HFF-Myc (cell line): ENCODE measurements around the gene SH3PXD2A.
"Not testable (repeated sequence)": the region's sequence is repeated elsewhere in the genome, so short reads cannot be mapped to it uniquely, and the experiment has no call there.

Experiments
- DNase-seq: peaks from one replicate; pipeline ENCODE4 v3.0.0-alpha.2; 2011; ENCODE audit warnings: low read depth; ENCODE audit errors: extremely low read depth
- H3K4me3 ChIP-seq: replicated peaks from 2 replicates; pipeline ENCODE4 v1.5.1; 2011; ENCODE audit warnings: low read depth, mild to moderate bottlenecking, control low read depth, low read length
- TF ChIP-seq, protein P1 (sequence below): IDR thresholded peaks from 2 replicates; pipeline ENCODE4 v1.5.1; 2012; ENCODE audit warnings: mild to moderate bottlenecking, low read depth, low read length, control low read depth; ENCODE audit errors: missing control alignments

Gene SH3PXD2A

DNA sequence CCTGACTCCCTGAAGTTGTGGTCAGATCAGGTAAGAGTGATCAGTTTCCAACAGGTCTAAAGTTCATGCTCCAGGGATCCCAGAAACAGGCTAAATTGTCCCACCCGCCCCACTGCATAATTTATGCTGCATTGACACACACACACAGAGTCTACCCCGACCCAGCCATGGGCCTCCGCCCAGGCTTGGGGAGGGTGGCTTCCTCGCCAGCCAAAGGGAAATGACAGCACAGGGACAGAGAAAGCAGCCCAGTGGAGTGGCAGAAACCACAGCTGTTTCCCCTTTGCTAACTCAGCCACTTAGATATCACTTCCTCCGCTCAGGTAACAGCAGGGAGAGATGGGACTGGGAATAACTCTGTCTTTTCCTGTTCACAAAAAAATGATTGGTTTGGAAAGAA, 9.4 kb downstream of the SH3PXD2A start:
- DNase-seq: no peak
- H3K4me3 ChIP-seq: no peak overlapping the region
- TF ChIP-seq, protein P1, sequence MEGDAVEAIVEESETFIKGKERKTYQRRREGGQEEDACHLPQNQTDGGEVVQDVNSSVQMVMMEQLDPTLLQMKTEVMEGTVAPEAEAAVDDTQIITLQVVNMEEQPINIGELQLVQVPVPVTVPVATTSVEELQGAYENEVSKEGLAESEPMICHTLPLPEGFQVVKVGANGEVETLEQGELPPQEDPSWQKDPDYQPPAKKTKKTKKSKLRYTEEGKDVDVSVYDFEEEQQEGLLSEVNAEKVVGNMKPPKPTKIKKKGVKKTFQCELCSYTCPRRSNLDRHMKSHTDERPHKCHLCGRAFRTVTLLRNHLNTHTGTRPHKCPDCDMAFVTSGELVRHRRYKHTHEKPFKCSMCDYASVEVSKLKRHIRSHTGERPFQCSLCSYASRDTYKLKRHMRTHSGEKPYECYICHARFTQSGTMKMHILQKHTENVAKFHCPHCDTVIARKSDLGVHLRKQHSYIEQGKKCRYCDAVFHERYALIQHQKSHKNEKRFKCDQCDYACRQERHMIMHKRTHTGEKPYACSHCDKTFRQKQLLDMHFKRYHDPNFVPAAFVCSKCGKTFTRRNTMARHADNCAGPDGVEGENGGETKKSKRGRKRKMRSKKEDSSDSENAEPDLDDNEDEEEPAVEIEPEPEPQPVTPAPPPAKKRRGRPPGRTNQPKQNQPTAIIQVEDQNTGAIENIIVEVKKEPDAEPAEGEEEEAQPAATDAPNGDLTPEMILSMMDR: no peak

DNA sequence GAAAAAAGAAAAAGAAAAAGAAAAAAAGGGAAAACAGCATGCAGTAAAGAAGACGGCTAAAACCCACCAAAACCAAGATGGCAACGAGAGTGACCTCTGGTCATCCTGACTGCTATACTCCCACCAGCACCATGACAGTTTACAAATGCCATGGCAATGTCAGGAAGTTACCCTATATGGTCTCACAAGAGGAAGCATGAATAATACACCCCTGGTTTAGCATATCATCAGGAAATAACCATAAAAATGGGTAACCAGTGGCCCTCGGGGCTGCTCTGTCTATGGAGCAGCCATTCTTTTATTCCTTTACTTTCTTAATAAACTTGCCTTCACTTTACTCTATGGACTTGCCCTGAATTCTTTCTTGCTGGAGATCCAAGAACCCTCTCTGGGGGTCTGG, 10.0 kb downstream of the SH3PXD2A start:
- not testable (repeated sequence) for DNase-seq, H3K4me3 ChIP-seq

DNA sequence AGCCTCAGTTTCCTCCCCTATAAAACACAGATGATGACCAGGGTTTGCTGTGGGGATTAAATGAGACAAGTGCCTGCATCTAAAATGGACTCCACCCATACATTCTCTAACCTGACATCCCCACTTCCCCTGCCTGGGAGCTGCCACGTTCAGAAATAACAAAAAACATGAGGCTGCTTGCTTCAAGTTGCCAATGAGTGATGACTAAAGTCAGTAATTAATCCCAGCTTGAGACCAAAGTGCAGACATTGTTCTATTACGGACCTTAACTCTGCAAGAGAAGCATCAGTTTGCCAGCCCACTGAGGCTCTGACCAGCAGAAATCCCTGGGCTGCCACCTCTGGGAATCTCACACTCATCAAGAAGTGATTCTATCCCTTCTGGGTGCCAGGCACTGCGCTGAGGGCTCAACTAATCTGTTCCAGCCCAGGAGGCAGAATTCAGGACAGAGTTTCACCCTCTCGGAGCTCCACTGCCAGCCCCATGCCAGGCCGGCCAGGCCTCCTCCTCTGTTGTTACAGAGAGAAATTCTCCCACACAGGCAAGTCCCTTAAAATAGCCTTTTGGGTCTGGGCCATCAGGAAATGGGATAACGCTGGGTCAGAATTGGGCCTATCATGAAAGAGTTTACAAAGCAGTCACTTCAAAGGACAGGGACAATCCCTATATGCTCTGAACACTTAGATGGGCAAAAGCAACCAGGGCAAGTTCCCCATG, 11.4 kb downstream of the SH3PXD2A start:
- TF ChIP-seq, protein P1: no peak
- DNase-seq: peak; percentile 64
- no peak overlapping the region for H3K4me3 ChIP-seq

DNA sequence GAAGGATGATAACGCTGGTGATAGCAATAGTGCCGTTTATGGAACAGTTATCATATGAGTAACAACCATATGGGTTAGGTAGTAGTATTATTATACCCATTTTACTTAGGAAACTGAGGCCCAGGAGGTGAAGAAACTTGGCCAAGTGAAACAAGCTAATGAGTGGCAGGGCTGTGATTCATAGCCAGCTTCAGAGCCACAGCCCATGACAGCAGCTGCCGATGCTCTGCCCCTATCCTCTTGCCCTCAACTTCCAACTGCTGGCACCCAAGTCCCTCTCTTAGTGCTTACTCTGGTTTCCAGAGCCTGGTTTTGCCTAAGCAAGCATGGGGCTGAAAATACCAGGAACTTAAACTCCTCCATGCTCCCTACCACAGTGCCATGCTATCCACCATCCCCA, 12.3 kb downstream of the SH3PXD2A start:
- H3K4me3 ChIP-seq: no peak overlapping the region
- TF ChIP-seq, protein P1: no peak
- no peak for DNase-seq

DNA sequence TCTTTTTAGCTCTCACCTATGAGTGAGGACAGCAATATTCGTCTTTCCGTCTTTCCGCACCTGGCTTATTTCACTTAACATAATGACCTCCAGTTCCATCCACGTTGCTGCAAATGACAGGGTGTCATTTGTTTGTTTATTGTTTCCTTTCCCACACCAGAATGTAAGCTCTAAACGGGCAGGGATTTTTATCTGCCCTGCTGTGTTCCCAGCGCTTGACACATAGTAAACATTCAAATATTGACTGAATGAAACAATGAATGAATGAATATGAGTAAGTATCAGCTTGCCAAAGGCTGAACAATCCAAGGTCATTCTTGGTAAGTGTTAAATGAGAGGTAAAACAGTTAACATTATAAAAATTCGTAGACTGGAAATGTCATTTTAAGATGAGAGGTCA, 12.8 kb downstream of the SH3PXD2A start:
- no peak overlapping the region for H3K4me3 ChIP-seq
- TF ChIP-seq, protein P1: no peak
- DNase-seq: no peak

DNA sequence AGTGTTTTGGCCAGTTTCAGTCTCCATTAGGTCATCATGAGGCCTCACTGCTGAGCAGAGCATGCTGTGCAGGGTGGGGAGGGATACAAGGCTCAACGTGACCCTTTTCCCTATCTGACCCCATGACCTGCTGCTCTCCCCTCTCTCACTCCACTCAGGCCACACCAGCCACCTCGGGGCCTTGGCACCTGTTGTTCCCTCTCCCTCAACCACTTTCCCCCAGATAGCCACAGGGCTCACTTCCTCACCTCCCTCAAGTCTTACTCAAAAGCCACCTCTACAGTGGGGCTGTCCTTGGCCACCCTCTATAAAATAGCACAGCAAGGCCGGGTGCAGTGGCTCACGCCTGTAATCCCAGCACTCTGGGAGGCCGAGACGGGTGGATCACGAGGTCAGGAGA, 13.9 kb downstream of the SH3PXD2A start:
- DNase-seq: no peak
- H3K4me3 ChIP-seq: no peak overlapping the region
- TF ChIP-seq, protein P1: no peak

DNA sequence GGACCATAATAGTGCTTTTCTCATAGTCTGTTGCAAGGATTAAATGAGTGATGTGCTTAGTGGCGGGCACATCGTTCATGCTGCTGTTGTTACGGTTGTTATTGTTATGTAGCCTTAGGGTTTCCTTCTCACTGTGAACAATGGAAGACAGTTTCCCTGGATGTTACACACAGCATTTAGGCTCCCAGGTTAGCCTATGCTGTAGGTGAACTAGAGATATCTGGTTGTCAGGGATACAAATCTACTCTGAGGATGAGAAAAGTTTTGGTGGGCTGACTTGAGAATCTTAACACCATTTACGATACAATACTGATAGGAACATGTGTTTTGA, 14.7 kb downstream of the SH3PXD2A start:
- TF ChIP-seq, protein P1: no peak
- H3K4me3 ChIP-seq: no peak overlapping the region
- no peak for DNase-seq
